AG09319 (cell line): ENCODE measurements around the gene THAP7.
"Not testable (repeated sequence)": the region's sequence is repeated elsewhere in the genome, so short reads cannot be mapped to it uniquely, and the experiment has no call there.

Source experiments
- DNase-seq: peaks from one replicate; pipeline ENCODE4 v3.0.0-alpha.2; 2010; ENCODE audit warnings: low read depth; ENCODE audit errors: extremely low read depth
- CTCF ChIP-seq: IDR thresholded peaks from 2 replicates; pipeline ENCODE4 v1.5.1; 2011; ENCODE audit warnings: low read depth, mild to moderate bottlenecking, inconsistent platforms, low read length, moderate library complexity

Gene THAP7

DNA sequence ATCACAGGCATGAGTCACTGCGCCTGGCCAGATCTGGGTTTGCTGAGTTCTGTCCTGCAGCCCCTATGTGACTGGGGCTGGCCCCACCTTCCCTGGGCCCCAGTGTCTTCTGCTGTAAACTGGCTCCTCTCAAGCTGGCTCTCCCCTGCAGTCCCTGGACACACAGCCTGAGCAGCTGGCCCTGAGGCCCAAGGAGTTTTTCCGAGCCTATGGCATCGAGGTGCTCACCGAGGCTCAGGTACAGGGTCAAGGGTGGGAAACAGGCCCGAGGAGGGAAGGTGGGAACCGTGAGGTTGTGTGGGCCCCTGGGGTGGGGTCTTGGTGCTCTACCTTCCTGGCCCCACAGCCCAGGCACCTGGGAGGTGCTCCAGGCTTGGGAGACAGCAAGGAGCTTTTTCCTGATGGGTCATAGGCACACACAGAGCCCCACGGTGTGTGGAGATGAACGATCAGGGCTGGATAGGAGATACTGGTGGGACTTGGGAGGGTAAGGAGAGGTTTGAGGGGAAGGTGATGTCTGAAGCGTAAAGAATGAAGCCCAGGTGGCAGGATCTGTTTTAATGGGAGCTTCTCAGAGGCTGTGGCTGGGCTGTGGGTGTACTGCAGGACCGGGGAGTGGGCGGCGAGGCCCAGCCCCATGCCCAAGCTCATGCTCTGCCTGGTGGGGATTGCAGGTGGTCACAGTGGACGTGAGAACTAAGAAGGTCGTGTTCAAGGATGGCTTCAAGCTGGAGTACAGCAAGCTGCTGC, 26.2 kb downstream of the THAP7 start:
- no peak for DNase-seq
- no peak for TF ChIP-seq CTCF

- DNase-seq: no peak
- TF ChIP-seq CTCF: no peak
Observed at GRCh38 chr22:20974336-20974955, 27.5 kb downstream of the THAP7 start.

- no peak for TF ChIP-seq CTCF
- DNase-seq: no peak
Observed at GRCh38 chr22:20973634-20974286, 28.2 kb downstream of the THAP7 start.

DNA sequence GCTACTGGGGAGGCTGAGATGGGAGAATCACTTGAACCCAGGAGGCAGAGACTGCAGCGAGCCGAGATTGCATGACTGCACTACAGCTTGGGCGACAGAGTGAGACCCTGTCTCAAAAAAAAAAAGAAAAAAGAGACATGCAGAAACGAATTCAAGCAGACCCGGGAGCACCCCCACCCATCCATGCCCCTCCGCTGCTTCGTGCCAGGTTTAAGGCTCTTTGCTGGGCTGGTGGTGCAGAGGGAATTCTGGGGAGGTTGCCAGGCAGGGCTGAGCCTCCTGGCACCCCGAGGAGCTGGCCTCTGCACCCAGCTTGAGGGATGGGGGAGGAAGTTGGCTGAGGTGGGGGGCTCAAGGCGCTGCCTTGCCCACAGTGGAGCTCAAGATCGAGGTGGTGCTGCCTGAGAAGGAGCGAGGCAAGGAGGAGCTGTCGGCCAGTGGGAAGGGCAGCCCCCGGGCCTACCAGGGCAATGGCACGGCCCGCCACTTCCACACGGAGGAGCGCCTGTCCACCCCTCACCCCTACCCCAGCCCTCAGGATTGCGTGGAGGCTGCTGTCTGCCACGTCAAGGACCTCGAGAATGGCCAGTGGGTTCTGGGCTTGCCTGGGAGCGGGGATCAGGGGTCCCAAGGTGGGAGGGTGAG, 28.9 kb downstream of the THAP7 start:
- no peak for TF ChIP-seq CTCF
- no peak for DNase-seq

GRCh38 chr22:20972014-20972694, 29.8 kb downstream of the THAP7 start:
- not testable (repeated sequence) for DNase-seq

DNA sequence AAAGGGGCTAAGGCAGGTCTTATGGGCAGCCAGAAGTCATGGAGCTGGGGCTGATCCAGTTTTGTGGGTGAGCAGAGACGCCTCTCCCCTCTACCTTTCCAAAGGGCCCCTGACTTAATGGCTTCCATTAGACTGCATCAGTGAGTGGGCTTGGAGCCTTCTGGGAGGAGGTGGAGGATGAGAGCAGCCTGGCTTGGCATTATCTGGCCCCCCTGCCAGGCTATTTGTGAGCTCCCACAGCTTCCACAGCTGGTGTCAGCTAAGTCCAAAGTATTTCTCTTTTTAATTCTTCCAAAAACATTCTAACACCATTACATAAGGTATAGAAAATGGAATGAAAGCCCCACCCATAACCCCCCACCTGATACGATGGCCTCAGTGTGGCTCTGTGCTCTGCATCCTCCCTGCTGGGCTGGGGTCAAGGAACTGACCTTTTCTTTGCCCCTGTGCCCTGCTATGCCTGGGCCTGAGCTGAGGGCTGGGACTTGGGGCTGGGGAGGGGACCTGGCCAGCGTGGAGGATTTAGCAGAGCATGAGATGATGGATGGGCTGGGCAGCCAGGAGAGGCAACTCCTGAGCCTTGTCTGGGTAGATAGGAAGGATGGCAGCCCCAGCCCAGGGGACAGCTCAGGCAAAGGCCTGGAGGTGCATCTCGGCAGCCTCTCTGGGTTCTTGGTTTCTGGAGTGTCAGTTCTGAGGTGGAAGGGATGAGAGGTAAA, 30.8 kb downstream of the THAP7 start:
- no peak for DNase-seq
- no peak for TF ChIP-seq CTCF

GRCh38 chr22:20968281-20968977, 33.5 kb downstream of the THAP7 start:
- no peak for TF ChIP-seq CTCF

More at GRCh38 chr22:20968281-20968977, 33.5 kb downstream of the THAP7 start:
- no peak for DNase-seq
